Hepatocyte (in vitro differentiated cells): Measurements from ENCODE around the gene SEC14L6. TPM values are rescaled to one million over a fixed set of nuclear protein-coding genes. Genes with fewer than 3 reads are reported as not detected.

Experiments
- DNase-seq: peaks from one replicate; pipeline ENCODE4 v3.0.0-alpha.2; 2016; ENCODE audit warnings: low spot score
- H2AFZ ChIP-seq: fragments of 200-600 bp; sonication (generic); 2 replicates; pipeline ENCODE4 v1.6.0; 2016; ENCODE audit warnings: antibody characterized with exemption, mild to moderate bottlenecking
- H3K27ac ChIP-seq: fragments of 200-600 bp; sonication (generic); 2 replicates; pipeline ENCODE4 v1.5.1; 2016; ENCODE audit warnings: mild to moderate bottlenecking
- H3K27me3 ChIP-seq: fragments of 200-600 bp; sonication (generic); 2 replicates; pipeline ENCODE4 v1.6.1; 2016
- H3K36me3 ChIP-seq: fragments of 200-600 bp; sonication (generic); replicated peaks from 2 replicates; pipeline ENCODE4 v1.5.1; 2016; ENCODE audit warnings: low read depth; ENCODE audit not compliant: insufficient read depth
- H3K4me1 ChIP-seq: fragments of 200-600 bp; sonication (generic); 2 replicates; pipeline ENCODE4 v1.5.1; 2016; ENCODE audit warnings: mild to moderate bottlenecking, moderate library complexity; ENCODE audit not compliant: insufficient read depth
- H3K4me2 ChIP-seq: fragments of 200-600 bp; sonication (generic); 2 replicates; pipeline ENCODE4 v1.6.0; 2016
- H3K4me3 ChIP-seq: fragments of 200-600 bp; sonication (generic); 2 replicates; pipeline ENCODE4 v1.5.1; 2016; ENCODE audit warnings: mild to moderate bottlenecking
- H3K79me2 ChIP-seq: fragments of 200-600 bp; sonication (generic); 2 replicates; pipeline ENCODE4 v1.6.0; 2017; ENCODE audit warnings: mild to moderate bottlenecking
- H3K9me2 ChIP-seq: fragments of 200-600 bp; sonication (generic); replicated peaks from 2 replicates; pipeline ENCODE4 v1.6.0; 2017; ENCODE audit warnings: mild to moderate bottlenecking; ENCODE audit not compliant: insufficient read depth
- H3K9me3 ChIP-seq: fragments of 200-600 bp; sonication (generic); 2 replicates; pipeline ENCODE4 v1.5.1; 2016; ENCODE audit warnings: low read depth, mild to moderate bottlenecking
- H4K20me1 ChIP-seq: fragments of 200-600 bp; sonication (generic); 2 replicates; pipeline ENCODE4 v1.6.0; 2016; ENCODE audit warnings: mild to moderate bottlenecking; ENCODE audit not compliant: insufficient read depth, poor library complexity, severe bottlenecking
- CTCF ChIP-seq: fragments of 200-600 bp; sonication (generic); IDR thresholded peaks from 2 replicates; pipeline ENCODE4 v1.5.1; 2016; ENCODE audit warnings: antibody characterized with exemption, mild to moderate bottlenecking; ENCODE audit not compliant: poor library complexity
- EZH2 ChIP-seq: fragments of 200-600 bp; sonication (generic); IDR thresholded peaks from 2 replicates; pipeline ENCODE4 v1.6.1; 2016; ENCODE audit warnings: antibody characterized with exemption, mild to moderate bottlenecking, borderline replicate concordance
- EZH2phosphoT487 ChIP-seq: fragments of 200-600 bp; sonication (generic); IDR thresholded peaks from one replicate; pipeline ENCODE4 v1.6.1; 2018; ENCODE audit warnings: antibody characterized with exemption, mild to moderate bottlenecking, low read depth, moderate library complexity; ENCODE audit not compliant: unreplicated experiment, severe bottlenecking
- WGBS: methylation state at CpG from one replicate; pipeline ENCODE4 v1.1.6; 2016; ENCODE audit warnings: low lambda C conversion rate; ENCODE audit errors: missing lambda C conversion rate; 5-methylcytosine and 5-hydroxymethylcytosine counted together
- polyA plus RNA-seq: library from polyadenylated mRNA; unstranded; fragments of >200 nt; fragmentation: Nextera tagmentation; extraction: Ambion mirVana; gene quantifications from 2 replicates; pipeline ENCODE4 v1.2.1, GENCODE V29; 2016
- total RNA-seq: library from RNA; depleted of rRNA; stranded (reverse); fragments of >200 nt; gene quantifications from 2 replicates; pipeline ENCODE4 v1.2.3, GENCODE V29; 2014

SEC14L6 gene
- total and polyA plus RNA-seq, 2 experiments from 2014 or later, result 0.07 TPM; not detected in 1

- no peaks in the 10 kb centered on the region for H3K27me3 ChIP-seq
- H3K4me3 ChIP-seq, result no peak overlapping the region
- no peak overlapping the region for H3K4me2 ChIP-seq
- H3K27ac ChIP-seq, result no peak overlapping the region
- 55% methylated on average over 2 of the region's 2 CpGs for WGBS
- H4K20me1 ChIP-seq, result no peaks in the 10 kb centered on the region
- no peaks in the 10 kb centered on the region for H3K79me2 ChIP-seq
- H3K9me2 ChIP-seq, result no peaks in the 10 kb centered on the region
- H3K36me3 ChIP-seq, result no peaks in the 10 kb centered on the region
- no peaks in the 10 kb centered on the region for H3K9me3 ChIP-seq
- no peak for TF ChIP-seq EZH2
- TF ChIP-seq CTCF, result no peak
- no peak for TF ChIP-seq EZH2phosphoT487
- H3K4me1 ChIP-seq, result no peaks in the 10 kb centered on the region
- no peak overlapping the region for H2AFZ ChIP-seq
- DNase-seq, result no peak
Observed at GRCh38 chr22:30479981-30480380, 66.6 kb downstream of the SEC14L6 start.

- Histone ChIP-seq H3K9me3 (no peaks in the 10 kb centered on the region), H3K36me3 (no peaks in the 10 kb centered on the region), H3K4me3 (no peak overlapping the region), H3K27me3 (peaks cover 6% of the 10 kb centered on the region), H2AFZ (no peak overlapping the region), H3K9me2 (no peaks in the 10 kb centered on the region), H3K4me2 (no peak overlapping the region), H3K27ac (no peak overlapping the region), H3K79me2 (no peaks in the 10 kb centered on the region), H3K4me1 (no peaks in the 10 kb centered on the region), H4K20me1 (no peaks in the 10 kb centered on the region)
- TF ChIP-seq CTCF (no peak), EZH2phosphoT487 (no peak), EZH2 (no peak)
- DNase-seq, result no peak
- WGBS, result 75% methylated on average over 6 of the region's 6 CpGs
Observed at GRCh38 chr22:30474683-30475424, 71.7 kb downstream of the SEC14L6 start.

DNA sequence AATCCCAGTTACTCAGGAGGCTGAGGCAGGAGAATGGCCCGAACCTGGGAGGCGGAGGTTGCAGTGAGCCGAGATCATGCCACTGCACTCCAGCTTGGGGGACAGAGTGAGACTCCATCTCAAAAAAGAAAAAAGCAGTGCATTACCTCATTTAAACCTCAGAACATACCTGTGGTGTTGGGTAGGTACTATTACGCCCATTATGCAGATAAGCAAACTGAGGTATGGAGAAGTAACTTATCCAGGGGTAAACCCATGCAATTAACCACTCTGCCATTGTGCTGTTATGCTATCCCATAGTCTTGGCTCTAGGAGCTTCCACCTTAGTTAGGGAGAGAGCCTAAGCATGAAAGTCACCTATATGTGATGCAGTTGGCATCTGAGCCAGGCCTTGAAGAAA lies 72.4 kb downstream of the SEC14L6 start:
- H4K20me1 ChIP-seq, result no peaks in the 10 kb centered on the region
- WGBS, result 89% methylated on average over 4 of the region's 4 CpGs
- no peaks in the 10 kb centered on the region for H3K36me3 ChIP-seq
- H3K9me2 ChIP-seq, result no peaks in the 10 kb centered on the region
- TF ChIP-seq EZH2phosphoT487 (no peak), CTCF (no peak), EZH2 (no peak)
- no peaks in the 10 kb centered on the region for H3K79me2 ChIP-seq
- H3K4me1 ChIP-seq, result no peaks in the 10 kb centered on the region
- no peaks in the 10 kb centered on the region for H3K9me3 ChIP-seq
- no peak overlapping the region for H2AFZ ChIP-seq
- H3K27me3 ChIP-seq, result peaks cover 6% of the 10 kb centered on the region
- no peak overlapping the region for H3K4me3 ChIP-seq
- no peak for DNase-seq
- no peak overlapping the region for H3K27ac ChIP-seq
- no peak overlapping the region for H3K4me2 ChIP-seq
